Rectal smooth muscle tissue (tissue), 1 donor: ENCODE data around the gene PRKCD.
A peak's percentile ranks its signal among the peaks of the same experiment; 100 is the strongest.

Source experiments
- H3K27ac ChIP-seq: one replicate; pipeline ENCODE4 v1.7.0; 2013; ENCODE audit warnings: low read depth, low read length, inconsistent platforms
- H3K27me3 ChIP-seq: one replicate; pipeline ENCODE4 v1.7.0; 2013; ENCODE audit warnings: low read length; ENCODE audit not compliant: control insufficient read depth, insufficient read depth
- H3K36me3 ChIP-seq: one replicate; pipeline ENCODE4 v1.7.0; 2013; ENCODE audit warnings: low read length; ENCODE audit not compliant: control insufficient read depth, insufficient read depth
- H3K4me1 ChIP-seq: one replicate; pipeline ENCODE4 v1.7.0; 2013; ENCODE audit warnings: low read length; ENCODE audit not compliant: control insufficient read depth, insufficient read depth
- H3K4me3 ChIP-seq: one replicate; pipeline ENCODE4 v1.7.0; 2013; ENCODE audit warnings: low read length
- H3K9ac ChIP-seq: one replicate; pipeline ENCODE4 v1.7.0; 2013; ENCODE audit warnings: low read length

The PRKCD gene

GRCh38 chr3:53153264-53153823 lies 7.7 kb upstream of the PRKCD start:
- peaks cover 8% of the 10 kb centered on the region for H3K27me3 ChIP-seq
- H3K4me3 ChIP-seq = no peak overlapping the region
- no peaks in the 10 kb centered on the region for H3K36me3 ChIP-seq
- no peak overlapping the region for H3K9ac ChIP-seq
- H3K4me1 ChIP-seq = no peaks in the 10 kb centered on the region
- H3K27ac ChIP-seq = no peak overlapping the region

DNA sequence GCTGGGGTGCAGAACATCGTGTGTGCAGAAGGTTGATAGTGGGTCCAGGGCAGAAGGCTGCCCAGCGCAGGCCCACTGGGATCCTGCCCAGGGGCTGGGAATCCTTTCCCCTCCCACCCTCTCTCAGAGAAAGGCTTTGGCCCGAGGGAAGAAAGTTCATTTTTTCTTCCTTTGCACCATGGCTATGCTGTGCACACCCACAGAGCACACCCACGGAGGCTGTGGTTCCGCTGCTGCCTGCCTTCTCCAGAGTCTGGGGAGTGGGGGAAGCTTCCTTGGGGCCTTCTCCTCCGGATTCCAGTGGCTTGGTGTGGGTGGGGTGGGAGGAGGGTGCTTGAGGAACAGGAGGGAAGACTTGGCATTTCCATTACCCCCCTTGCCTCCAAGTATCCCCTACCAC lies 7.0 kb upstream of the PRKCD start:
- Histone ChIP-seq H3K27ac (no peak overlapping the region), H3K4me3 (no peak overlapping the region), H3K9ac (no peak overlapping the region), H3K36me3 (no peaks in the 10 kb centered on the region), H3K4me1 (no peaks in the 10 kb centered on the region), H3K27me3 (peaks cover 8% of the 10 kb centered on the region)

DNA sequence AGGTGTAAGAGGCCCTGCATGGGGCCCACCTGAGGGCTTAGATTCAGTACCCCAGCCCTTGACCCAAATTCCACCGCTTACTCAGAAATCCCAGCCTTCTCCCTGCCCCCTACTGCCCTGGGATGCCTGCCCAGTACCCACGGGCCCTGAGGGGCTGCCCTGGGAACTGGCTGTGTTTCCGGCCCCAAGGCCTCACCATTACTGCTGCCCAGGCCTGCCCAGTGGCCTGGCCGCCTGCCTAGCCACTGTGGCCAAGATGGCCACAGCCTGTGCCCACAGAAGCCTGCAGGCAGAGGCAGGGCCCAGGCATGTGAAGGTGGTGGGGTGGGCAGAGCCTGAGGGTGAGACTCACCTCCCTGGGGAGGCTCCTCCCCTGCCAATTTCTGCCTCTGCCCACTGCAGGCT lies 6.1 kb upstream of the PRKCD start:
- no peak overlapping the region for H3K4me3 ChIP-seq
- H3K27ac ChIP-seq = no peak overlapping the region
- no peaks in the 10 kb centered on the region for H3K36me3 ChIP-seq
- H3K9ac ChIP-seq = no peak overlapping the region
- peaks cover 8% of the 10 kb centered on the region for H3K27me3 ChIP-seq
- no peaks in the 10 kb centered on the region for H3K4me1 ChIP-seq

- no peak overlapping the region for H3K4me3 ChIP-seq
- H3K36me3 ChIP-seq = no peaks in the 10 kb centered on the region
- H3K9ac ChIP-seq = no peak overlapping the region
- H3K27ac ChIP-seq = no peak overlapping the region
- peaks cover 8% of the 10 kb centered on the region for H3K27me3 ChIP-seq
- H3K4me1 ChIP-seq = no peaks in the 10 kb centered on the region
Measured at GRCh38 chr3:53155760-53156159, 5.2 kb upstream of the PRKCD start.

DNA sequence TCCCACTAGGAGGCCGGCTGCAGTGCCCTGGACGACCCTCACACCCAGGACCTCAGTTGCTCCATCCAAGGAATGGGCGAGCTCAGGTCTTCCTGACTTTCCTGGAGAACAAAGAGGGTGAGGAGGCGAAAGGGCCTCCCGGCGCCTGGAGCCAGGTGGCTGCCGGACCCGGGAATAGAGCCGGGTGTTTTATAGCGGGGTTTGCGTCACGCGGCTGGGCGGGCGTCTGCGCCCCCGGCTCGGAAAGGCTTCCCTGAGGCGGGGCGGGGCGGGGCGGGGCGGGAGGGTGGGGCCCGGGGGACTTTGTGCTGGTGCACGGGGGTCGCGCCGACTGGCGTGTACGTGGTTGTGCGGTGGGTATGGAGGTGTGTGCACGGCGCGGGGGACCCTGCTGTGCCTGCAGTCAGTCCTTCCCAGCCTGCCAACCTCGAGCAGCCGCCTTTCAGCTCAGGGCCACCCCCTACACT lies 4.6 kb upstream of the PRKCD start:
- no peak overlapping the region for H3K9ac ChIP-seq
- peak overlapping the region; percentile 31 for H3K4me3 ChIP-seq
- H3K4me1 ChIP-seq = no peaks in the 10 kb centered on the region
- H3K27me3 ChIP-seq = peaks cover 8% of the 10 kb centered on the region
- no peak overlapping the region for H3K27ac ChIP-seq
- H3K36me3 ChIP-seq = no peaks in the 10 kb centered on the region

GRCh38 chr3:53157974-53158580 lies 2.9 kb upstream of the PRKCD start:
- Histone ChIP-seq H3K4me3 (no peak overlapping the region), H3K27me3 (peaks cover 8% of the 10 kb centered on the region), H3K36me3 (no peaks in the 10 kb centered on the region), H3K27ac (no peak overlapping the region), H3K9ac (no peak overlapping the region), H3K4me1 (no peaks in the 10 kb centered on the region)

GRCh38 chr3:53158765-53159155 lies 2.2 kb upstream of the PRKCD start:
- H3K4me1 ChIP-seq = no peaks in the 10 kb centered on the region
- H3K27ac ChIP-seq = no peak overlapping the region
- no peaks in the 10 kb centered on the region for H3K36me3 ChIP-seq
- peaks cover 8% of the 10 kb centered on the region for H3K27me3 ChIP-seq
- no peak overlapping the region for H3K4me3 ChIP-seq
- H3K9ac ChIP-seq = no peak overlapping the region

DNA sequence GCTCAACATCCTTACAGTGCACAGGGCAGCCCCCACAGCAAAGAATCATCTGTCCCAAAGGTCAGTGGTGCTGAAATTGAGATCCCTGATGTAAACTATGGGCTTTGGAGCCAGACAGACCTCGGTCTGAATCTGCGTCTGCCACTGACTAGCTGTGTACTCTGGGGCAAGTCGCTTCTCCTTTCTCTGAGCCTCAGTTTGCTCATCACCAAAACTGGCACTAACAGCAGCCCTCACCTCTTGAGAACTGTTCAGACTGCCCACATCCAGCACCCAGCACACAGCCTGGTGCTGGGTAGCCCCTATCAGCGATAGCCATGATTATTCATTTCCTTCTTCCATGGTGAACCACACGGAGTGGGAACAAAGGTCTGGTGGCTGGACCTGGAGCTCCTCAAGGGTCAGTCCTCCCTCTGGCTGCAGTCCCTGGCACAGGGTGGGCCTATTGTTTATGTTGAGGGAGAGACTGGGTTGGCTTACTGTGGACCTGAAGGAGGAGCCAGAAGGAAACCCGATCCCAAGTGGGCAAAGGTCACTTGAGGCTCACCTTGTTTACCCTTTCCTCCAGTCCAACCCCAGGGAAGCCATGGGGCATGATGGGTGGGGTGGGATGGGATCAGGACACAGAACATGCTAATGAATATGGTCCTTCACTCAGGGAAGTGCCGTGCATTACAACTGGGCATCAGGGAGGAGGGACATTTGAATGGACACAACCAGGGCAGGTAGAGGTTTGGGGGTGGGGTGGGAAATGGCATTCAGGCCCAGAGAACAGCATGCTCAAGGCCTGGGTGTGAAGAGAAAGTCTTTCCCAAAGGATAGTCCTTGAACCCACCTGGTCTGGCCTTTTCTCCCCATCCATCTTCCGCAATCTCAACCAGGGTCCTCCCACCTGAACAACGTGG lies 1.6 kb upstream of the PRKCD start:
- peaks cover 8% of the 10 kb centered on the region for H3K27me3 ChIP-seq
- H3K4me1 ChIP-seq = no peaks in the 10 kb centered on the region
- no peak overlapping the region for H3K9ac ChIP-seq
- no peaks in the 10 kb centered on the region for H3K36me3 ChIP-seq
- peak overlapping the region; percentile 84 for H3K4me3 ChIP-seq
- no peak overlapping the region for H3K27ac ChIP-seq

GRCh38 chr3:53160061-53160659 lies 849 bp upstream of the PRKCD start:
- no peaks in the 10 kb centered on the region for H3K36me3 ChIP-seq
- H3K4me3 ChIP-seq = peak overlapping the region; percentile 84
- peaks cover 8% of the 10 kb centered on the region for H3K27me3 ChIP-seq
- no peaks in the 10 kb centered on the region for H3K4me1 ChIP-seq
- H3K27ac ChIP-seq = no peak overlapping the region
- H3K9ac ChIP-seq = peak overlapping the region; percentile 35

- Histone ChIP-seq H3K27ac (peak overlapping the region; percentile 69), H3K4me3 (peak overlapping the region; percentile 84), H3K36me3 (no peaks in the 10 kb centered on the region), H3K4me1 (no peaks in the 10 kb centered on the region), H3K9ac (peak overlapping the region; percentile 66), H3K27me3 (peaks cover 8% of the 10 kb centered on the region)
Measured at GRCh38 chr3:53161450-53161819, 426 bp downstream of the PRKCD start.

- peaks cover 3% of the 10 kb centered on the region for H3K27me3 ChIP-seq
- H3K36me3 ChIP-seq = no peaks in the 10 kb centered on the region
- no peaks in the 10 kb centered on the region for H3K4me1 ChIP-seq
- H3K9ac ChIP-seq = peak overlapping the region; percentile 43
- peak overlapping the region; percentile 84 for H3K4me3 ChIP-seq
- H3K27ac ChIP-seq = peak overlapping the region; percentile 69
Measured at GRCh38 chr3:53161820-53162671, 1.0 kb downstream of the PRKCD start.
